Neutrophil (primary cell): ENCODE results near the gene NSD1.

Source experiments
- H3K27ac ChIP-seq: fragments of 200-600 bp; sonication (generic); 2 replicates; pipeline ENCODE4 v1.5.1; 2016; ENCODE audit warnings: mild to moderate bottlenecking, moderate library complexity
- H3K27me3 ChIP-seq: fragments of 200-600 bp; sonication (generic); 2 replicates; pipeline ENCODE4 v1.6.0; 2016; ENCODE audit warnings: mild to moderate bottlenecking
- H3K36me3 ChIP-seq: fragments of 200-600 bp; sonication (generic); 2 replicates; pipeline ENCODE4 v1.5.1; 2017
- H3K4me1 ChIP-seq, 2 experiments: fragments of 200-600 bp in 1 of 2; sonication (generic) in 1 of 2; 1 replicate in 1 of 2; 2 replicates in 1 of 2; pipeline versions ENCODE4 v1.5.1 to v1.6.1; 2013 to 2016; ENCODE audit warnings: low read depth in 1 of 2, low read length in 1 of 2, mild to moderate bottlenecking in 1 of 2, moderate library complexity in 1 of 2; ENCODE audit not compliant: control insufficient read depth in 1 of 2, insufficient read depth in 1 of 2
- H3K4me3 ChIP-seq, 2 experiments: fragments of 200-600 bp in 1 of 2; sonication (generic) in 1 of 2; 1 replicate in 1 of 2; 2 replicates in 1 of 2; pipeline ENCODE4 v1.5.1; 2013 to 2016; ENCODE audit warnings: low read depth in 1 of 2, low read length in 1 of 2, mild to moderate bottlenecking in 1 of 2, moderate library complexity in 1 of 2
- H3K9me3 ChIP-seq: fragments of 200-600 bp; sonication (generic); 2 replicates; pipeline ENCODE4 v1.5.1; 2016
- TF ChIP-seq, protein P1 (sequence below): fragments of 200-600 bp; sonication (generic); IDR thresholded peaks from 2 replicates; pipeline ENCODE4 v1.5.1; 2016; ENCODE audit warnings: antibody characterized with exemption

The NSD1 gene

DNA sequence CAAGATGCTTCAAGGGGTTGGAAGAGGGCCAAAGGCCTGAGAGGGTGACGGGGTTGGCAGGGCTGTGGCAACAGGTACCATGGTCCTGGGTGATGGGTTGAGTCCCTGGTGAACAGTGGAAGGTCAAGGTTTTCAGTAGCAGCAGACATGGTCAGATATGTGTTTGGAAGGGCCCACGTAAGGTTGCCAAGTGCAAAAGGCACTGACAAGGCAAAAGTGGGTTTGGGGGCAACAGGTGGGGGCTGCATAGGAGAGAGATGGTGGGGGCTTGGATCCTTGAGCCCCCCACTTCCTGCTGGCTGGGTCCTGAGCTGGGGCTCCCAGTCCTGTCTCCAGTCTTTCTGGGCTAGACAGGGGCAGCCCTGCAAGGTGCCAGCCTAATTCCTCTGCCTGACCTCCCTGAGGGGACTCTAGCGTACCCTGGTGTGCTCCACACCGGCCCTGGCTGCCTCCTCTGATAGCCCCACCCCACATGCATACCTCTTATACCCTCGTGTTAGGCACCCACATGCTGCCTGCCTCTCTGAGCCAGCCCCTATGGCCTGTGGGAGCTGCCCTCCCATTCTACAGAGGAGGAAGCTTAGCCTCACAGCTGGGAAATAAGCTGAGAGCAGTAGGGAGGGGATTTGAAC is 20.9 kb upstream of the NSD1 start:
- H3K4me3 ChIP-seq, result no peak overlapping the region
- no peak overlapping the region for H3K27ac ChIP-seq

DNA sequence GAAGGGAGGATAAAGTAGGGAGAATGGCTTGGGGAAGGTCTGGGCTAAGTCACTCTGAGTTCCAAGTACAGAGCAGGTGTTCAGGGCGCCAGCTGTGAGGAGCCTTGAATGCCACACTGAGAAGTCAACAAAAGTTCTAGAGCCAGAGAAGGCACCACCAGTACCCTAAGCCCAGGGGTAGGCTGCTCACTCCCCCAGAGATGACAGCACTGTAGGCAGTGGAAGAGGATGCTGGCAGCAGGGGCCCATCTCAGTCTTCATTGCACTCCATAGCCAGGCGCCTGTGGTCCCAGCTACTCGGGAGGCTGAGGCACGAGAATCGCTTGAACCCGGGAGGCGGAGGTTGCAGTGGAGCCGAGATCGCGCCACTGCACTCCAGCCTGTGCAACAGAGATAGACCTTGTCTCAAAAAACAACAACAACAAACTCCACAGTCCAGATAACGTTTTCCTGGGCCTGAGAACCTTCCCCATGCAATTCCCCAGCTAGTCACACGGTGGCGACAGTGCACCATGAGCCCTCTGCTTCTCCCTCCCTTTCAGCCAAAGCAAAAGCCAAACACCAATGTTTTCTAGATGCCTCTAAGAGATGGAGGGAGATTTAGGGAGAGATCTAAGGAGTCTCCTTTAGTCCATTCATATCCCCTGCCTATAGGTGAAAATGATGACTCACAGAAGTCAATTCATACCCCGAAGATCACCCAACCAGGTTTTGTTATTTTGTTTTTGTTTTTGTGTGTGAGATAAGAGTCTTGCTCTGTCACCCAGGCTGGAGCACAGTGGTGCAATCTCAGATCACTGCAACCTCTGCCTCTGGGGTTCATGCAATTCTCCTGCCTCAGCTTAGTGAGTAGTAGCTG is 19.8 kb upstream of the NSD1 start:
- Histone ChIP-seq H3K4me3 (peak overlapping the region in 1 of 2 experiments; percentile 48), H3K9me3 (no peaks in the 10 kb centered on the region), H3K27me3 (no peaks in the 10 kb centered on the region), H3K4me1 (peaks cover 23 to 35% of the 10 kb centered on the region in 2 experiments), H3K27ac (peak overlapping the region; percentile 85), H3K36me3 (no peaks in the 10 kb centered on the region)
- TF ChIP-seq, protein P1, sequence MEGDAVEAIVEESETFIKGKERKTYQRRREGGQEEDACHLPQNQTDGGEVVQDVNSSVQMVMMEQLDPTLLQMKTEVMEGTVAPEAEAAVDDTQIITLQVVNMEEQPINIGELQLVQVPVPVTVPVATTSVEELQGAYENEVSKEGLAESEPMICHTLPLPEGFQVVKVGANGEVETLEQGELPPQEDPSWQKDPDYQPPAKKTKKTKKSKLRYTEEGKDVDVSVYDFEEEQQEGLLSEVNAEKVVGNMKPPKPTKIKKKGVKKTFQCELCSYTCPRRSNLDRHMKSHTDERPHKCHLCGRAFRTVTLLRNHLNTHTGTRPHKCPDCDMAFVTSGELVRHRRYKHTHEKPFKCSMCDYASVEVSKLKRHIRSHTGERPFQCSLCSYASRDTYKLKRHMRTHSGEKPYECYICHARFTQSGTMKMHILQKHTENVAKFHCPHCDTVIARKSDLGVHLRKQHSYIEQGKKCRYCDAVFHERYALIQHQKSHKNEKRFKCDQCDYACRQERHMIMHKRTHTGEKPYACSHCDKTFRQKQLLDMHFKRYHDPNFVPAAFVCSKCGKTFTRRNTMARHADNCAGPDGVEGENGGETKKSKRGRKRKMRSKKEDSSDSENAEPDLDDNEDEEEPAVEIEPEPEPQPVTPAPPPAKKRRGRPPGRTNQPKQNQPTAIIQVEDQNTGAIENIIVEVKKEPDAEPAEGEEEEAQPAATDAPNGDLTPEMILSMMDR, result peak; percentile 98

More for the DNA sequence above, 20.9 kb upstream of the NSD1 start:
- H3K27me3 ChIP-seq, result no peaks in the 10 kb centered on the region
- H3K9me3 ChIP-seq, result no peaks in the 10 kb centered on the region
- TF ChIP-seq, protein P1, result no peak
- H3K36me3 ChIP-seq, result no peaks in the 10 kb centered on the region
- peaks cover 23 to 35% of the 10 kb centered on the region in 2 experiments for H3K4me1 ChIP-seq

DNA sequence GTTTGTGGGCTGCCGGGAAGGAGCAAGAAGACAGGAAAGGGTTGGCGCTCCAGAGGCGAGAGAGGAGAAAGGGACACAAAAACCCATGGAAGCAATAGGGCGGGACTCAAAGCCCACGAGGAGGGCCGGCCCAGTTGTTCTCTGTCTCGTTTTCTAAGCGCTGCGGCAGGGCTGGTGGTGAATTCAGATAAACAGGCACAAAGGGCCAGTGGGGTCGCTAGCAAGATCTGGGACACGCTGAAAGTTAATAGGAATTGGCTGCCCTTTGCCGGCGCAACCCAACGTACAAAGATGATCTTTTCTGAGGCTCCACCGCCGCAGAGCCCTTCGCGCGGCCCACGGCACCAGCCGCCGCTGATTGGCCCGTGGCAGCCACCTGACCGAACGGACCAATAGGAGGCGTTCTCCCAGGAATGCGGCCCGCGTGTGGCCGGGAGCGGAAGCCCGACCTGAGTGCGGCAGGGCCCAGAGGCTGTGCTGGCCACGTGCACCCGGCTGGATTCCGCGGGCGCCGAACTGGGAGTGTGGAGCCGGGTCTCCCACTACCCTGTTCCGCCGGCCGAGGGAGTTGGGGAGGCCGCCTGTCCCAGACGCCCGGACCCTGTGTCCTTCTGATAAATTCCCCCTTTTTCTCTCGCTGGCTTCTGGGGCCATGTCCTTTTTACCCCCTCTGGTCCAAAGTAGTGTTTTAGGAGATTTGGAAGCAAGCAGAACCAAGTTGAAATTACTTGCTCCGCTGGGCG is 16.8 kb upstream of the NSD1 start:
- H3K4me3 ChIP-seq, result peak overlapping the region; percentile 38 to 56
- H3K9me3 ChIP-seq, result no peaks in the 10 kb centered on the region
- H3K4me1 ChIP-seq, result peaks cover 23 to 32% of the 10 kb centered on the region in 2 experiments
- no peaks in the 10 kb centered on the region for H3K27me3 ChIP-seq
- peak overlapping the region; percentile 52 for H3K27ac ChIP-seq
- no peaks in the 10 kb centered on the region for H3K36me3 ChIP-seq
- TF ChIP-seq, protein P1, result peak; percentile 67

DNA sequence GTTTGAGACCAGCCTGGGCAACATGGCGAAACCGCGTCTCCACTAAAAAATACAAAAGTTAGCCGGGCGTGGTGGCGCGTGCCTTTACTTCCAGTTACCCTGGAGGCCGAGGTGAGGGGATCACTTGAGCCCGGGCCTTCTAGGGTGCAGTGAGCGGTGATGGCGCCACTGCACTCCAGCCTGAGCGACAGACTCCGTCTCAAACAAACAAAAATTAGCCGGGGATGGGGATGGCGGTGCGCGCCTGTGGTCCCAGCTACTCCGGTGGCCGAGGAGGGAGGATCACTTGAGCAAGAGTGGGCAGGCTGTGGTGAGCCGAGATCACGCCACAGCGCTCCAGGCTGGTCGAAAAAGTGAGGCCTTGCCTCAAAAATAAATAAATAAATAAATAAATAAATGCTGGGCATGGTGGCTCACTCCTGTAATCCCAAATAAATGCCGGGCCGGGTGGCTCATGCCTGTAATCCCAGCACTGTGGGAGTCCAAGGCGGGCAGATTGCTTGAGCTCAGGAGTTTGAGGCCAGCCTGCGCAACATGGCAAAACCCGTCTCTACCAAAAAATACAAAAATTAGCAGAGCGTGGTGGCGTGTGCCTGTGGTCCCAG is 16.0 kb upstream of the NSD1 start:
- no peak overlapping the region for H3K27ac ChIP-seq
- H3K4me1 ChIP-seq, result peaks cover 23 to 30% of the 10 kb centered on the region in 2 experiments
- H3K9me3 ChIP-seq, result no peaks in the 10 kb centered on the region
- TF ChIP-seq, protein P1, result no peak
- H3K36me3 ChIP-seq, result no peaks in the 10 kb centered on the region
- no peaks in the 10 kb centered on the region for H3K27me3 ChIP-seq
- H3K4me3 ChIP-seq, result no peak overlapping the region

DNA sequence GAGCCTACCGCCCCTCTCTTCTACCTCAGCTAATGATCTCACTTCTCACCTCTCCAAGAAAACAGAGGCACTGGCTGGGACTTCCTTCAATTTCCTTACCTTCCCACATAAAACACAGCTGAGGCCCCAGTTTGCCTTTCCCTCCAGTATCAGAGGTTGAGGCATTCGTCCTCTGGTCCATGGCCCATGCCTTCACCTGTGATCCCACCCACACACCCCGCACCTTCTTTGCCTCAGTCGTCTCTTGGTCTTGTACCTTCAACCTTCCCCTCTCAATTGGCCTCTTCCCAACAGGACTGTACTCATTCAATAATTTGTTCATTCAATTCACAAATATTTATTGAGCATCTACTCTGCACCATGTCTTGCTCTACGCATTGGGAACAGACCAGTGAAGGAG is 11.0 kb upstream of the NSD1 start:
- Histone ChIP-seq H3K36me3 (no peaks in the 10 kb centered on the region), H3K4me3 (no peak overlapping the region), H3K27ac (no peak overlapping the region), H3K27me3 (no peaks in the 10 kb centered on the region), H3K9me3 (no peaks in the 10 kb centered on the region), H3K4me1 (peaks cover 0 to 5% of the 10 kb centered on the region in 2 experiments)
- TF ChIP-seq, protein P1, result no peak
